GM19238 (cell line): ENCODE data around the gene MDGA2.
"Not testable (repeated sequence)": the region's sequence is repeated elsewhere in the genome, so short reads cannot be mapped to it uniquely, and the experiment has no call there.

Experiments used
- DNase-seq: peaks from one replicate; pipeline ENCODE4 v3.0.0; 2011; ENCODE audit warnings: low spot score; ENCODE audit not compliant: insufficient read length

Gene MDGA2

GRCh38 chr14:47345016-47345415 is 330.4 kb downstream of the MDGA2 start:
- DNase-seq = no peak

GRCh38 chr14:47332939-47333338 is 342.5 kb downstream of the MDGA2 start:
- DNase-seq = no peak

GRCh38 chr14:47332106-47332505 is 343.3 kb downstream of the MDGA2 start:
- no peak for DNase-seq

GRCh38 chr14:47328376-47328775 is 347.0 kb downstream of the MDGA2 start:
- DNase-seq = no peak

- DNase-seq = no peak
Measured at GRCh38 chr14:47327336-47327735, 348.1 kb downstream of the MDGA2 start.

GRCh38 chr14:47322751-47323150 is 352.7 kb downstream of the MDGA2 start:
- DNase-seq = no peak

GRCh38 chr14:47302121-47302520 is 373.3 kb downstream of the MDGA2 start:
- no peak for DNase-seq

GRCh38 chr14:47300796-47301195 is 374.6 kb downstream of the MDGA2 start:
- no peak for DNase-seq

- DNase-seq = no peak
Measured at GRCh38 chr14:47297374-47297773, 378.0 kb downstream of the MDGA2 start.

GRCh38 chr14:47284283-47284682 is 391.1 kb downstream of the MDGA2 start:
- no peak for DNase-seq

- DNase-seq = not testable (repeated sequence)
Measured at GRCh38 chr14:47281761-47282160, 393.6 kb downstream of the MDGA2 start.

- peak; percentile 1 for DNase-seq
Measured at GRCh38 chr14:47278233-47278842, 397.1 kb downstream of the MDGA2 start.

- no peak for DNase-seq
Measured at GRCh38 chr14:47277703-47278102, 397.7 kb downstream of the MDGA2 start.

GRCh38 chr14:47276931-47277330 is 398.5 kb downstream of the MDGA2 start:
- DNase-seq = no peak

GRCh38 chr14:47273939-47274338 is 401.5 kb downstream of the MDGA2 start:
- DNase-seq = no peak

GRCh38 chr14:47270715-47271114 is 404.7 kb downstream of the MDGA2 start:
- no peak for DNase-seq

GRCh38 chr14:47269756-47270492 is 405.5 kb downstream of the MDGA2 start:
- no peak for DNase-seq

- no peak for DNase-seq
Measured at GRCh38 chr14:47264842-47265241, 410.6 kb downstream of the MDGA2 start.

- DNase-seq = no peak
Measured at GRCh38 chr14:47262801-47263200, 412.6 kb downstream of the MDGA2 start.

- no peak for DNase-seq
Measured at GRCh38 chr14:47261350-47261749, 414.1 kb downstream of the MDGA2 start.

- DNase-seq = no peak
Measured at GRCh38 chr14:47259796-47260195, 415.6 kb downstream of the MDGA2 start.

GRCh38 chr14:47257013-47257412 is 418.4 kb downstream of the MDGA2 start:
- DNase-seq = no peak

- DNase-seq = no peak
Measured at GRCh38 chr14:47252802-47253201, 422.6 kb downstream of the MDGA2 start.
